ENCODE results near the gene PKMYT1.

PKMYT1 gene

GRCh38 chr16:3021449-3022207 is 41.4 kb upstream of the PKMYT1 start:
- H3K36me3 Mint-ChIP-seq: no peaks in the 10 kb centered on the region
- H3K27ac Mint-ChIP-seq: peak overlapping the region; percentile 96
- peaks cover 45% of the 10 kb centered on the region for H3K4me1 Mint-ChIP-seq (ENCODE audit: low read depth)
- H3K9me3 Mint-ChIP-seq (ENCODE audit: low read depth): no peaks in the 10 kb centered on the region
- no peaks in the 10 kb centered on the region for H3K27me3 Mint-ChIP-seq
- peak overlapping the region; percentile 87 for H3K4me3 Mint-ChIP-seq

- Mint-ChIP-seq H3K36me3 (no peaks in the 10 kb centered on the region), H3K9me3 (ENCODE audit: low read depth) (no peaks in the 10 kb centered on the region), H3K4me1 (ENCODE audit: low read depth) (peaks cover 45% of the 10 kb centered on the region), H3K27ac (peak overlapping the region; percentile 96), H3K27me3 (no peaks in the 10 kb centered on the region), H3K4me3 (peak overlapping the region; percentile 87)
Observed at GRCh38 chr16:3020604-3021448, 40.6 kb upstream of the PKMYT1 start.

GRCh38 chr16:3020247-3020603 is 40.0 kb upstream of the PKMYT1 start, which contains the start of gene TNFRSF12A:
Gene TNFRSF12A (plus strand): TSS chr16:3020368. CDS start chr16:3020398, 30 bp downstream.
- Mint-ChIP-seq H3K4me3 (peak within 1 kb of the TSS; percentile 89), H3K36me3 (no peaks in the 10 kb centered on the region), H3K9me3 (ENCODE audit: low read depth) (no peaks in the 10 kb centered on the region), H3K27ac (peak within 1 kb of the TSS; percentile 96), H3K4me1 (ENCODE audit: low read depth) (peaks cover 45% of the 10 kb centered on the region), H3K27me3 (no peaks in the 10 kb centered on the region)

- Mint-ChIP-seq H3K4me1 (ENCODE audit: low read depth) (peaks cover 45% of the 10 kb centered on the region), H3K9me3 (ENCODE audit: low read depth) (no peaks in the 10 kb centered on the region), H3K4me3 (peak overlapping the region; percentile 89), H3K36me3 (no peaks in the 10 kb centered on the region), H3K27me3 (no peaks in the 10 kb centered on the region), H3K27ac (peak overlapping the region; percentile 70)
Observed at GRCh38 chr16:3019594-3020246, 39.5 kb upstream of the PKMYT1 start.

- Mint-ChIP-seq H3K4me1 (ENCODE audit: low read depth) (peaks cover 36% of the 10 kb centered on the region), H3K9me3 (ENCODE audit: low read depth) (no peaks in the 10 kb centered on the region), H3K27ac (no peak within 1 kb of the TSS), H3K27me3 (no peaks in the 10 kb centered on the region), H3K4me3 (peak within 1 kb of the TSS; percentile 76), H3K36me3 (no peaks in the 10 kb centered on the region)
Observed at GRCh38 chr16:3017794-3018506, 37.7 kb upstream of the PKMYT1 start, which contains the start of gene CLDN6. Gene CLDN6 (minus strand): TSS chr16:3018183. CDS start chr16:3016021, 2,162 bp downstream.

GRCh38 chr16:3017344-3017743 is 37.1 kb upstream of the PKMYT1 start:
- Mint-ChIP-seq H3K27ac (no peak overlapping the region), H3K9me3 (ENCODE audit: low read depth) (no peaks in the 10 kb centered on the region), H3K4me1 (ENCODE audit: low read depth) (peaks cover 30% of the 10 kb centered on the region), H3K27me3 (no peaks in the 10 kb centered on the region), H3K4me3 (no peak overlapping the region), H3K36me3 (no peaks in the 10 kb centered on the region)

GRCh38 chr16:3015865-3016521 is 35.7 kb upstream of the PKMYT1 start:
- Mint-ChIP-seq H3K9me3 (ENCODE audit: low read depth) (no peaks in the 10 kb centered on the region), H3K27me3 (no peaks in the 10 kb centered on the region), H3K4me1 (ENCODE audit: low read depth) (peaks cover 19% of the 10 kb centered on the region), H3K27ac (no peak overlapping the region), H3K4me3 (no peak overlapping the region), H3K36me3 (no peaks in the 10 kb centered on the region)

- Mint-ChIP-seq H3K27me3 (no peaks in the 10 kb centered on the region), H3K27ac (no peak overlapping the region), H3K4me1 (ENCODE audit: low read depth) (peaks cover 15% of the 10 kb centered on the region), H3K4me3 (no peak overlapping the region), H3K36me3 (no peaks in the 10 kb centered on the region), H3K9me3 (ENCODE audit: low read depth) (no peaks in the 10 kb centered on the region)
Observed at GRCh38 chr16:3014971-3015370, 34.7 kb upstream of the PKMYT1 start.

- Mint-ChIP-seq H3K4me3 (no peak overlapping the region), H3K36me3 (no peaks in the 10 kb centered on the region), H3K4me1 (ENCODE audit: low read depth) (peaks cover 8% of the 10 kb centered on the region), H3K9me3 (ENCODE audit: low read depth) (no peaks in the 10 kb centered on the region), H3K27ac (no peak overlapping the region), H3K27me3 (no peaks in the 10 kb centered on the region)
Observed at GRCh38 chr16:3013998-3014690, 33.9 kb upstream of the PKMYT1 start.

- H3K27ac Mint-ChIP-seq: no peak overlapping the region
- H3K36me3 Mint-ChIP-seq: no peaks in the 10 kb centered on the region
- no peaks in the 10 kb centered on the region for H3K9me3 Mint-ChIP-seq (ENCODE audit: low read depth)
- H3K4me3 Mint-ChIP-seq: no peak overlapping the region
- H3K27me3 Mint-ChIP-seq: no peaks in the 10 kb centered on the region
- H3K4me1 Mint-ChIP-seq (ENCODE audit: low read depth): peaks cover 12% of the 10 kb centered on the region
Observed at GRCh38 chr16:3013491-3013951, 33.3 kb upstream of the PKMYT1 start.

- H3K9me3 Mint-ChIP-seq (ENCODE audit: low read depth): no peaks in the 10 kb centered on the region
- no peaks in the 10 kb centered on the region for H3K27me3 Mint-ChIP-seq
- H3K4me3 Mint-ChIP-seq: no peak within 1 kb of the TSS
- H3K27ac Mint-ChIP-seq: no peak within 1 kb of the TSS
- H3K36me3 Mint-ChIP-seq: no peaks in the 10 kb centered on the region
- H3K4me1 Mint-ChIP-seq (ENCODE audit: low read depth): peaks cover 12% of the 10 kb centered on the region
Observed at GRCh38 chr16:3012828-3013420, 32.7 kb upstream of the PKMYT1 start, which contains the start of gene CLDN9. Gene CLDN9 (plus strand): TSS chr16:3012923. CDS start chr16:3013363, 440 bp downstream.

- H3K36me3 Mint-ChIP-seq: no peaks in the 10 kb centered on the region
- H3K27ac Mint-ChIP-seq: no peak overlapping the region
- no peak overlapping the region for H3K4me3 Mint-ChIP-seq
- H3K9me3 Mint-ChIP-seq (ENCODE audit: low read depth): no peaks in the 10 kb centered on the region
- H3K4me1 Mint-ChIP-seq (ENCODE audit: low read depth): peaks cover 19% of the 10 kb centered on the region
- H3K27me3 Mint-ChIP-seq: no peaks in the 10 kb centered on the region
Observed at GRCh38 chr16:3012246-3012645, 32.0 kb upstream of the PKMYT1 start.

- H3K27ac Mint-ChIP-seq: no peak overlapping the region
- H3K9me3 Mint-ChIP-seq (ENCODE audit: low read depth): no peaks in the 10 kb centered on the region
- H3K36me3 Mint-ChIP-seq: no peaks in the 10 kb centered on the region
- H3K4me1 Mint-ChIP-seq (ENCODE audit: low read depth): peaks cover 26% of the 10 kb centered on the region
- H3K27me3 Mint-ChIP-seq: no peaks in the 10 kb centered on the region
- H3K4me3 Mint-ChIP-seq: no peak overlapping the region
Observed at GRCh38 chr16:3010510-3010909, 30.3 kb upstream of the PKMYT1 start.
